ENCODE measurements around the gene MYO5A.
"Not testable (repeated sequence)": the region's sequence is repeated elsewhere in the genome, so short reads cannot be mapped to it uniquely, and the experiment has no call there.

MYO5A gene

GRCh38 chr15:52292780-52293392 is 235.8 kb downstream of the MYO5A start:
- peaks cover 10% of the 10 kb centered on the region for H3K36me3 Mint-ChIP-seq (ENCODE audit: insufficient read depth)
- H3K9me3 Mint-ChIP-seq: no peaks in the 10 kb centered on the region
- peaks cover 31 to 45% of the 10 kb centered on the region in 2 donors for H3K27me3 Mint-ChIP-seq
- H3K27ac Mint-ChIP-seq: no peak overlapping the region
- H3K4me3 Mint-ChIP-seq: no peak overlapping the region
- H3K4me1 Mint-ChIP-seq (ENCODE audit: low read depth in 2 of 2): peaks cover 0 to 3% of the 10 kb centered on the region in 2 donors
- ATAC-seq (replicated peaks) (no peak), DNase-seq (no peak)

GRCh38 chr15:52291204-52291603 is 237.5 kb downstream of the MYO5A start:
- DNase-seq: no peak
- Mint-ChIP-seq H3K4me1 (ENCODE audit: low read depth in 2 of 2) (peaks cover 0 to 3% of the 10 kb centered on the region in 2 donors), H3K9me3 (no peaks in the 10 kb centered on the region), H3K4me3 (no peak overlapping the region), H3K27ac (no peak overlapping the region), H3K36me3 (ENCODE audit: insufficient read depth) (peaks cover 8% of the 10 kb centered on the region), H3K27me3 (peaks cover 27 to 39% of the 10 kb centered on the region in 2 donors)
- ATAC-seq (replicated peaks): no peak

- Mint-ChIP-seq H3K9me3 (no peaks in the 10 kb centered on the region), H3K4me3 (no peak overlapping the region), H3K4me1 (ENCODE audit: low read depth in 2 of 2) (peaks cover 0 to 3% of the 10 kb centered on the region in 2 donors), H3K36me3 (ENCODE audit: insufficient read depth) (peaks cover 8% of the 10 kb centered on the region), H3K27me3 (peaks cover 25 to 38% of the 10 kb centered on the region in 2 donors), H3K27ac (no peak overlapping the region)
- DNase-seq (no peak), ATAC-seq (replicated peaks) (no peak)
Measured at GRCh38 chr15:52290800-52291199, 237.9 kb downstream of the MYO5A start.

- H3K9me3 Mint-ChIP-seq: no peaks in the 10 kb centered on the region
- ATAC-seq (replicated peaks): no peak
- DNase-seq: no peak
- no peak overlapping the region for H3K27ac Mint-ChIP-seq
- peaks cover 8% of the 10 kb centered on the region for H3K36me3 Mint-ChIP-seq (ENCODE audit: insufficient read depth)
- H3K4me1 Mint-ChIP-seq (ENCODE audit: low read depth in 2 of 2): peaks cover 0 to 3% of the 10 kb centered on the region in 2 donors
- H3K4me3 Mint-ChIP-seq: no peak overlapping the region
- peaks cover 25 to 38% of the 10 kb centered on the region in 2 donors for H3K27me3 Mint-ChIP-seq
Measured at GRCh38 chr15:52290329-52290728, 238.4 kb downstream of the MYO5A start.

GRCh38 chr15:52289629-52290081 is 239.0 kb downstream of the MYO5A start:
- no peak overlapping the region for H3K4me3 Mint-ChIP-seq
- DNase-seq (no peak), ATAC-seq (replicated peaks) (no peak)
- no peaks in the 10 kb centered on the region for H3K9me3 Mint-ChIP-seq
- peaks cover 23 to 35% of the 10 kb centered on the region in 2 donors for H3K27me3 Mint-ChIP-seq
- H3K4me1 Mint-ChIP-seq (ENCODE audit: low read depth in 2 of 2): peaks cover 0 to 3% of the 10 kb centered on the region in 2 donors
- H3K36me3 Mint-ChIP-seq (ENCODE audit: insufficient read depth): peaks cover 8% of the 10 kb centered on the region
- peak overlapping the region in 1 of 2 donors; percentile 25 for H3K27ac Mint-ChIP-seq

- H3K27ac Mint-ChIP-seq: peak overlapping the region in 1 of 2 donors; percentile 25
- ATAC-seq (replicated peaks): no peak
- H3K4me1 Mint-ChIP-seq (ENCODE audit: low read depth in 2 of 2): peaks cover 0 to 3% of the 10 kb centered on the region in 2 donors
Measured at GRCh38 chr15:52288986-52289385, 239.7 kb downstream of the MYO5A start.

GRCh38 chr15:52288051-52288942 is 240.4 kb downstream of the MYO5A start:
- Mint-ChIP-seq H3K4me3 (no peak overlapping the region), H3K4me1 (ENCODE audit: low read depth in 2 of 2) (no peaks in the 10 kb centered on the region), H3K36me3 (ENCODE audit: insufficient read depth) (peaks cover 4% of the 10 kb centered on the region), H3K9me3 (no peaks in the 10 kb centered on the region), H3K27ac (no peak overlapping the region), H3K27me3 (peaks cover 9 to 26% of the 10 kb centered on the region in 2 donors)
- DNase-seq (no peak), ATAC-seq (replicated peaks) (no peak)

More at GRCh38 chr15:52288986-52289385, 239.7 kb downstream of the MYO5A start:
- Mint-ChIP-seq H3K36me3 (ENCODE audit: insufficient read depth) (peaks cover 8% of the 10 kb centered on the region), H3K27me3 (peaks cover 16 to 28% of the 10 kb centered on the region in 2 donors), H3K4me3 (no peak overlapping the region), H3K9me3 (no peaks in the 10 kb centered on the region)
- DNase-seq: no peak

GRCh38 chr15:52287114-52287513 is 241.6 kb downstream of the MYO5A start:
- DNase-seq: no peak
- Mint-ChIP-seq H3K4me1 (ENCODE audit: low read depth in 2 of 2) (no peaks in the 10 kb centered on the region), H3K27ac (no peak overlapping the region), H3K4me3 (no peak overlapping the region), H3K27me3 (peaks cover 0 to 26% of the 10 kb centered on the region in 2 donors), H3K9me3 (no peaks in the 10 kb centered on the region), H3K36me3 (ENCODE audit: insufficient read depth) (peaks cover 4% of the 10 kb centered on the region)
- no peak for ATAC-seq (replicated peaks)

GRCh38 chr15:52285941-52286340 is 242.7 kb downstream of the MYO5A start:
- not testable (repeated sequence) for H3K4me3 Mint-ChIP-seq; H3K4me1 Mint-ChIP-seq (ENCODE audit: low read depth in 2 of 2); H3K27ac Mint-ChIP-seq; H3K9me3 Mint-ChIP-seq; ATAC-seq (replicated peaks); H3K36me3 Mint-ChIP-seq (ENCODE audit: insufficient read depth); DNase-seq
- peaks cover 0 to 30% of the 10 kb centered on the region in 2 donors for H3K27me3 Mint-ChIP-seq

GRCh38 chr15:52284164-52284563 is 244.5 kb downstream of the MYO5A start:
- no peaks in the 10 kb centered on the region for H3K36me3 Mint-ChIP-seq (ENCODE audit: insufficient read depth)
- no peak overlapping the region for H3K4me3 Mint-ChIP-seq
- H3K9me3 Mint-ChIP-seq: no peaks in the 10 kb centered on the region
- DNase-seq (no peak), ATAC-seq (replicated peaks) (no peak)
- no peak overlapping the region for H3K27ac Mint-ChIP-seq
- H3K4me1 Mint-ChIP-seq (ENCODE audit: low read depth in 2 of 2): no peaks in the 10 kb centered on the region
- H3K27me3 Mint-ChIP-seq: peaks cover 0 to 24% of the 10 kb centered on the region in 2 donors

GRCh38 chr15:52283281-52283680 is 245.4 kb downstream of the MYO5A start:
- Mint-ChIP-seq H3K4me3 (no peak overlapping the region), H3K9me3 (no peaks in the 10 kb centered on the region), H3K27ac (no peak overlapping the region), H3K27me3 (peaks cover 0 to 21% of the 10 kb centered on the region in 2 donors), H3K4me1 (ENCODE audit: low read depth in 2 of 2) (no peaks in the 10 kb centered on the region), H3K36me3 (ENCODE audit: insufficient read depth) (no peaks in the 10 kb centered on the region)
- ATAC-seq (replicated peaks) (no peak), DNase-seq (no peak)

- no peak overlapping the region for H3K4me3 Mint-ChIP-seq
- DNase-seq (no peak), ATAC-seq (replicated peaks) (no peak)
- H3K9me3 Mint-ChIP-seq: no peaks in the 10 kb centered on the region
- no peaks in the 10 kb centered on the region for H3K36me3 Mint-ChIP-seq (ENCODE audit: insufficient read depth)
- peaks cover 0 to 21% of the 10 kb centered on the region in 2 donors for H3K27me3 Mint-ChIP-seq
- H3K27ac Mint-ChIP-seq: no peak overlapping the region
- no peaks in the 10 kb centered on the region for H3K4me1 Mint-ChIP-seq (ENCODE audit: low read depth in 2 of 2)
Measured at GRCh38 chr15:52282418-52282817, 246.3 kb downstream of the MYO5A start.

- Mint-ChIP-seq H3K9me3 (no peaks in the 10 kb centered on the region), H3K27me3 (peaks cover 0 to 22% of the 10 kb centered on the region in 2 donors), H3K36me3 (ENCODE audit: insufficient read depth) (no peaks in the 10 kb centered on the region), H3K4me1 (ENCODE audit: low read depth in 2 of 2) (no peaks in the 10 kb centered on the region), H3K4me3 (no peak overlapping the region), H3K27ac (no peak overlapping the region)
- no peak for DNase-seq
- ATAC-seq (replicated peaks): no peak
Measured at GRCh38 chr15:52281085-52282035, 247.3 kb downstream of the MYO5A start.
